Skeletal muscle satellite cell (primary cell): ENCODE results near the gene EHD1.

Source experiments
- H3K27me3 ChIP-seq: 2 replicates; pipeline ENCODE4 v1.7.0; 2013; ENCODE audit warnings: low read length; ENCODE audit not compliant: control insufficient read depth, insufficient read depth
- H3K36me3 ChIP-seq: 2 replicates; pipeline ENCODE4 v1.7.0; 2013; ENCODE audit warnings: mild to moderate bottlenecking, control low read depth, low read length; ENCODE audit not compliant: insufficient read depth
- H3K4me1 ChIP-seq: 2 replicates; pipeline ENCODE4 v1.7.0; 2013; ENCODE audit warnings: low read length; ENCODE audit not compliant: control insufficient read depth, insufficient read depth
- H3K4me2 ChIP-seq: 2 replicates; pipeline ENCODE4 v1.7.0; 2013; ENCODE audit warnings: mild to moderate bottlenecking, low read length
- H3K4me3 ChIP-seq: 2 replicates; pipeline ENCODE4 v1.7.0; 2013; ENCODE audit warnings: low read length
- H3K9ac ChIP-seq: 2 replicates; pipeline ENCODE4 v1.7.0; 2013; ENCODE audit warnings: mild to moderate bottlenecking, low read depth, low read length, moderate library complexity
- H3K9me3 ChIP-seq: replicated peaks from 2 replicates; pipeline ENCODE4 v1.7.0; 2013; ENCODE audit warnings: mild to moderate bottlenecking, control low read depth, low read length

The EHD1 gene

DNA sequence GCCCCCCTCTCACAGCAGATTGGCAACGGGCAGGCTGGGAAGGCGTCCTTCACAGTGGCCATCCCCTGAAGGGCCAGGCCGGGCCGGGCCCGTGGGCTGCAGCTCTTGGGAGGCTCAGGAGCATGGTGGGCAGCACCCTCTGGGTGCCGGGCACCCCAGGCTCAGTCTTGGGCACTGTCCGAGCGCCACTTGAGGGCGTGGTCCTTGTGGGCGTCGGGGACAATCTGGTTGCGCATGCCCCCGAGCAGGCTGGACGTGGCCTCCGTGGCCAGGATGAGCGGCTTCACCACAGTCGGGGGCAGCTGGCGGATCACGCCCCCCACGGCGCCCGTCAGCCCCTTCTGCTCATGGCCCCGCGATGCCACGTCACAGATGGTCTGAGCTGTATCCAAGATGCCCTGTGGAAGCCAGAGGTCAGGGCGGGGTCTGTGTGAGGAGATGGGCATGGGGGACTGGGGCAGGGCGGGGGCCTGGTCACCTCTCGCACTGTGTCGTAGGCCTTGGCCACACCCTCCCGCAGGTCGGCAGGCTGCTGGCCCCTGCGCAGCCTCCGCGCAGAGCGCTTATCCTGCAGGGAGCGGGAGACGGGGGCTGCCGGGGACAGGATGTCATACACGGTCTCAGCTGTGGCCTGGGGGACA is 16.5 kb upstream of the EHD1 start:
- H3K27me3 ChIP-seq: no peaks in the 10 kb centered on the region
- H3K4me3 ChIP-seq: no peak overlapping the region
- H3K4me2 ChIP-seq: no peak overlapping the region
- peaks cover 26% of the 10 kb centered on the region for H3K36me3 ChIP-seq
- H3K4me1 ChIP-seq: no peaks in the 10 kb centered on the region
- no peaks in the 10 kb centered on the region for H3K9me3 ChIP-seq
- H3K9ac ChIP-seq: no peak overlapping the region

DNA sequence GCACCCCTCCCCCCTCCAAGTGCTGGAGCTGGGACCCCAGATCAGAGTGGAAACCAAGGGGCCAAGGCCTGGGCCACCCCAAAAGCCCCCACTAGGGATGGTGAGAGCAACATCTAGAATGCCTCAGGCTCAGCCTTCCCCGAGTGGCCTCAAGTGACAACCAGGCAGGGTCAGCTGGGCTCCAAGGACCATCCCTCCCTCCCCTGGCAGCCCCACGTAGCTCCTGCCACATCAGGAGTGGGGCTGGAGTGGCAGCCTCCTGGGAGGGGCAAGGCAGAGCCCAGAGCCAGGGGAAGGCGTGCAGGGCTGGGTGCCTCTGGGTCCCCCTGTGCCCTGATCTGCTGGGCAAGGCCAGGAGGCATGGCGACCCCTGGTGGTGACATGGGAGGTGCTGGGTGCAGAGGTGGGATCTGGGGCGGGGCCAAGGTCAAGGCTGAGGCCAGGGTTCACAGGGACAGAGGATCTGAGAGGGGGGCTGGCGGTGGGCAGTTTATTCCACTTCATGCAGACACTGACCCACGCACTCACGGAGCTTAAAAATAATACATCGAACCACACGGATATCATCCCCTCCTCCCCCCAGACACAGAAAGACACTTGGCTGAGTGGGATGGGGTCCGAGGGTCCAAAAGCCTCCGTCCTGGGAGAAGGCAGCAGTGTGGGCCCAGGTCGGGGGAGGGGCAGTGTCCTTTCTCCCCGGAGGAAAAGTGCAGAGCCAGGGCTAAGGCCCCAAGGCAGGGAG is 15.8 kb upstream of the EHD1 start:
- Histone ChIP-seq H3K4me1 (no peaks in the 10 kb centered on the region), H3K9ac (no peak overlapping the region), H3K27me3 (no peaks in the 10 kb centered on the region), H3K4me3 (no peak overlapping the region), H3K36me3 (peaks cover 26% of the 10 kb centered on the region), H3K4me2 (no peak overlapping the region), H3K9me3 (no peaks in the 10 kb centered on the region)

DNA sequence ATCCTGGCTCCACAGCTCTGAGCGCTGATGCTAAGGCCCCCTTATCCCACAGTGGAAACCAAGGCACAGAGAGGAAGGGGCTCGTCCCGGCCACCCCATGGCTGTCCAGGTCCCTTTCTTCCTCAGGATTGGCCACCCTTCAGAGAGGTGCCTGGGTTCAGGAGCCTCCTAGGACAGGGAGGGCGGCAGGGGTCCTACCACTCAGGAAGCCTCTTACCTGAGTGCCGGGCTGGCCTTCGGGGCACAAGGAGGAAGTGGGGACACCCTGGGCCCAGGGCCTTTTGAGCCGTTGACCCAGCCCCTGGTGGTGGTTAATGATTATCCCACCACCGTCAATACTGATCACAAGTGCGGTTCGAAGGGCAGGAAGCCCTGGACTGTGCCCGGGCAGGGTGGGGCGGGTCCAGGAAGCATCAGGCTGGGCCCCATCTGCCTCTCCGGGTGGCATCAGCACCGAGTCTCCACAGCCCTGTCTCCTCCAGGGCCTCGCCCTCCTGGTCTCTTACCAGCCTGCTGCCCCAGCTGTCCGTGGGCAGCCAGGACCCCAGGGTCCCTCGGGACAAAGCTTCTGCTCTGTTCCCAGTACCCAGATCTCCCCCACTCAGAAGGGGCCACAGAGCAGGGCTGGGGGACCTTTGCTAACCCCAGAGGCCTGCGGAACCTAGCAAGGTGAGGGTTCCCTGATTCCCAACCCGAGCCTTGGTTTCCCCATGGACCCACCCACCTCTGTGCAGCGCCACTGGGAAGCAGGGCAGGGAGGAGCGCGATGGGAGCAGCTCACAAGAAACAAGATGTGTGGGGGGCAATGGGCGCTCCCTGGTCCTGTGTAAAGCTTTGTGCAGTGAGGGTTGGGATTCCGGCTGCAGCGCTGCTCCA is 15.0 kb upstream of the EHD1 start:
- no peaks in the 10 kb centered on the region for H3K9me3 ChIP-seq
- no peaks in the 10 kb centered on the region for H3K4me1 ChIP-seq
- no peaks in the 10 kb centered on the region for H3K27me3 ChIP-seq
- no peak overlapping the region for H3K9ac ChIP-seq
- peaks cover 26% of the 10 kb centered on the region for H3K36me3 ChIP-seq
- H3K4me3 ChIP-seq: no peak overlapping the region
- no peak overlapping the region for H3K4me2 ChIP-seq

DNA sequence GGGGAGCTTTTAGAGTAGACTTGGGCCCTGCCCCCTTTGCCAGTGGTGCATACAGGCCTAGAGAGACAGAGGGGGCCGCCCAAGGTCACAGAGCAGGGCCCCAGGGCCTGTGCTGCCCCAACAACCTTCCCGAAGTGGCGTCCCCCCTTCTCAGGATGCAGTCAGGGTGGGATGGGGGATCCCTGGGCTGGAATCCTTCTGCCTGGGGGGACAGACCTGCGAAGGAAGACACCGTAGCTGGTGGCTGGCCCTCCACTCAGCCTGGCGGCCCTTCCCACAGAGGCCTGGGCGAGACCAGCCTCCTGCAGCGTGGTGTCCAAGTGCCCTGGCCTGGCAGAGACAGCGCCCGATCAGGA is 14.4 kb upstream of the EHD1 start:
- H3K9me3 ChIP-seq: no peaks in the 10 kb centered on the region
- no peak overlapping the region for H3K4me3 ChIP-seq
- H3K4me2 ChIP-seq: no peak overlapping the region
- H3K27me3 ChIP-seq: no peaks in the 10 kb centered on the region
- H3K36me3 ChIP-seq: peaks cover 26% of the 10 kb centered on the region
- peaks cover 5% of the 10 kb centered on the region for H3K4me1 ChIP-seq
- no peak overlapping the region for H3K9ac ChIP-seq

DNA sequence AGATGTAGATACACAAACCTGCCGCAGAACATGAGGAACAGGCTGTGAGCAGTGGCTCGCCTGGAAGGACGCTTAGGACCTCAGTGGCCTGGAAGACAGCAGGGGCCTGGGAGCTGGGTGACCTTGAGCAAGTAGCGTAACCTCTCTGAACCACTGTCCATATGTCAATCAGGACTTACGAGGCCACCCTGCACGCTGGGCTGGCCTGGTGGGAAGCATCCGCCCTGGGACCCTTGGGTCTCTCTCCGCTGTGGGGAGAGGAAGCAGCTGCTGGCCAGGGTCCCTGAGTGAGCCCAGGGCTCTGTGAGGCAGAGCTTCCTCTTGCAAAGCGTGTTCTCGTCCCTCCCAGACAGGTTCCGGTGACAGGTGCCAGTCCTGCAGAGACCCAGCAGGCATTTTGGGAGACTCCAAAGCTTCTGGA is 14.0 kb upstream of the EHD1 start:
- Histone ChIP-seq H3K4me2 (no peak overlapping the region), H3K9me3 (no peaks in the 10 kb centered on the region), H3K4me1 (peaks cover 5% of the 10 kb centered on the region), H3K36me3 (peaks cover 26% of the 10 kb centered on the region), H3K9ac (no peak overlapping the region), H3K4me3 (no peak overlapping the region), H3K27me3 (no peaks in the 10 kb centered on the region)

DNA sequence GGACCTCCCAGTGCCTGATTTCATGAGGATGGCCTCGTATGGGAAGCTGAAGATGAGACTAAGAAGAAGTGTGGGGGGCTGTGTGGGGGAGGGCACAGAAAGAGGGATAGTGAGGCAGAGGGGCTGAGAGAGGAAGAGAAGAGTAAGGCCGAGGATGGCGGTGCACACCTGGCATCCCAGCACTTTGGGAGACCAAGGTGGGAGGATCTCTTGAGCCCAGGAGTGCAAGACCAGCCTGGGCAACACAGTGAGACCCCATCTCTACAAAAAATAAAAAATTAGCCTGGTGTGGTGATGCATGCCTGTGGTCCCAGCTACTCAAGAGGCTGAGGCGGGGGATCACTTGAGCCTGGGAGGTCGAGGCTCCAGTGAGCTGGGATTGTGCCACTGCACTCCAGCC is 13.5 kb upstream of the EHD1 start:
- H3K27me3 ChIP-seq: no peaks in the 10 kb centered on the region
- H3K4me3 ChIP-seq: no peak overlapping the region
- no peak overlapping the region for H3K4me2 ChIP-seq
- peaks cover 22% of the 10 kb centered on the region for H3K36me3 ChIP-seq
- no peaks in the 10 kb centered on the region for H3K9me3 ChIP-seq
- peaks cover 5% of the 10 kb centered on the region for H3K4me1 ChIP-seq
- H3K9ac ChIP-seq: no peak overlapping the region

DNA sequence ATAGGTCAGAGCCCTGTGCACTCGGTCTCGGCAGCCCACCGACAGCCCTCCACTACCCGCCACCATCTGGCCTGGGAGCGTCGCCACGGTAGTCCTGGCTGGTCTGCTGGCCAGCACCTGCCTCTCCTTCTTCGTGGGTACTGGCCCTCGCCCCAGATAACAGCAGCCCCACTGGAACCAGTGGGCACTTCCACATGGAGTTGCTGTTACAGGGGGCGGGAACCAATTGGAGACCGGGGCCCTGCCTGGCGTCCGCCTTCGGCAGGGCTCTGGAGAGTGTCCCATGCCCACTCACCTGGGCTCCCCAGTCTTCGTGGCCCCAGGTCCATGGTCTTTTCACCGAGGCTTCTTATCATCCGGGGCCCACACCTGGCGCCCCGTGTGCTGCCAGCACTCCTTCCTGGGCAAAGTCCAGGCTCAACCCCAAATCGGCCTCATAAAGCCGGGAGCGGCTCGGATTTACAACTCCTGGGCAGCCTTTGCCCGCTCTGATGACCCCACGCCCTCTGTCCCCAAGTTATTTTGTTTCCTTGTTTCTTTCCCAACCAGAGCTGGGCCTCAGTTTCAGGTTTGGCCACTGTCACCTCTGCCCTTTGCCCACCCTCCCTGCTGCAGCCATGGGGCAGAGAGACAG is 12.9 kb upstream of the EHD1 start:
- Histone ChIP-seq H3K36me3 (peaks cover 17% of the 10 kb centered on the region), H3K9ac (no peak overlapping the region), H3K27me3 (no peaks in the 10 kb centered on the region), H3K9me3 (no peaks in the 10 kb centered on the region), H3K4me3 (no peak overlapping the region), H3K4me2 (no peak overlapping the region), H3K4me1 (peaks cover 5% of the 10 kb centered on the region)

DNA sequence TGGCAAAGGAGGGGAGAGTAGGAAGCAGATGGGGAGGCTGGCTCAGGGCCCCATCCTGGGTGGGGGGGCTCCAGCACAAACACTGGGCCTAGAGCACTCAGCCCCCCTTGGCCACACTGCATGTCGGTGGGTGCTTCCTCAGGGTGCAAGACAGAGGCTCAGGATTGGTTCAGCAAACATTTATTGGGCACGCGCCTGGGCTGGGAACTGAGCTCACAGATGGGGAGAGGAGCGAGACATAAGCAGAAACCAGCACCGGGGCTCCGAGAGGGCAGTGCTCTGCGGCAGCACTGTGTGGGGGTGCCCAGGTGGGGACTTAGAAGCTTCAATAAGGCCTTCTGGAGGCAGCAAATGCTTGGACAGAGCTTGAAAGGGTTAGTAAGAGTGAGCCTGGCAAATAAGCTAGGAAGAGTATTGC is 12.1 kb upstream of the EHD1 start:
- no peaks in the 10 kb centered on the region for H3K9me3 ChIP-seq
- no peak overlapping the region for H3K4me2 ChIP-seq
- no peak overlapping the region for H3K4me3 ChIP-seq
- H3K36me3 ChIP-seq: peaks cover 10% of the 10 kb centered on the region
- no peaks in the 10 kb centered on the region for H3K27me3 ChIP-seq
- peaks cover 13% of the 10 kb centered on the region for H3K4me1 ChIP-seq
- no peak overlapping the region for H3K9ac ChIP-seq

DNA sequence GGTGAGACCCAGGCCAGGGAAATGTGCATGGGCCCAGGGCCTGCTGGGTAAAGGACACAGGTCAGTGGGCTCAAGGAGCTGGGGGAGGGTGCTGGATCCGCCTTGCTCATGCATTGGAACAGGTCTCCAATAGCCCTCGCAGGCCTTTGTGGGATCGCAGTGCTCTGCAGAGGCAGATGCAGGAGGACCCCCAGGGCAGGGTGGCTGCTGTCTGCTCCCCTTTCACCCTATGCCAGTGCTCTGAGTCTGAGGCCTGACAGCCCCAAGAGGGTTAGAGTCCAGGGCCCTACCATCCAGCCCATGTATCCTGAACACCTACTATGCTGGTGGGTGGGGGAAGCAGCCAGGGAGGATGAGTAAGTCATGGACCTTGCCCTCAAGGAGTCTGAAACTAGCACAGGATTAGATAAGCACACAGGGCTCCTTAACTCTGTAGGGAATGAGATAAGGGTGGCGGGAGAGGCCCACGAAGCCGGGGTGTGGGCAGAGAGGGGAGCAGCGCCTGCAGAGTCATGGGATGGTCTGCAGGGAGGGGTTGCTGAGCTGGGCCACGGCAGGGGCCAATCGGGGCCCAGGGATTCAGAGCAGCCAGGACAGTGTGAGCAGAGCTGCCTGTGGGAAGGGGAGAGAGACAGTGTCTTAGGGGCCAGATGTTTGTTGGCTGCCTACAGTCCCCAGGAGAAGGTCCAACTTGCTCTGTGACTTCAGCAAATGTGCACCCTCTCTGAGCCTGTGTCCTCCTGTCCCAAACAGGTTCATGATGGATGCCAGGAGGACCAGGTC is 10.5 kb upstream of the EHD1 start:
- Histone ChIP-seq H3K27me3 (no peaks in the 10 kb centered on the region), H3K9ac (no peak overlapping the region), H3K4me1 (peaks cover 18% of the 10 kb centered on the region), H3K4me2 (no peak overlapping the region), H3K4me3 (no peak overlapping the region), H3K36me3 (no peaks in the 10 kb centered on the region), H3K9me3 (no peaks in the 10 kb centered on the region)

DNA sequence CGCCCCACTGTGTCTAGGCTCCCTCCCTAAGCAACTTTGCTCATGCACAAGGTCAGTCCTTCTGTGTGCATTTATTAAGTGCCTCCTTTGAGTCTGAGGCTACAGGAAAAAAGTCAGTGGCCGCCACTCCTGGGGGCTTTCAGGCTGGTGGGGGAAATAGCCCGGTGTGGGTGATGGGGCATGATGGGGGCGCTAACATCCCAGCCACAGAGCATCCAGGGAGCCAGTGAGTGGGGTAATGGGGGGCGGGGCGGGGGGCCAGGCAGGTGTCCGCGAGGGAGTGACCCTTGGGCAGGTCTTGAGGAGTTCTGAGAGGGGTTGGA is 9.9 kb upstream of the EHD1 start:
- no peaks in the 10 kb centered on the region for H3K36me3 ChIP-seq
- no peak overlapping the region for H3K9ac ChIP-seq
- no peaks in the 10 kb centered on the region for H3K9me3 ChIP-seq
- peak overlapping the region; percentile 82 for H3K4me2 ChIP-seq
- H3K27me3 ChIP-seq: no peaks in the 10 kb centered on the region
- peak overlapping the region; percentile 57 for H3K4me3 ChIP-seq
- peaks cover 18% of the 10 kb centered on the region for H3K4me1 ChIP-seq
